Panc1 (cell line): ENCODE results near the gene FBRSL1.

Experiments
- POLR2AphosphoS5 ChIP-seq: IDR thresholded peaks from 2 replicates; pipeline ENCODE4 v1.6.1; 2012; ENCODE audit warnings: mild to moderate bottlenecking, low read depth, low read length, moderate library complexity
- SIN3A ChIP-seq: IDR thresholded peaks from 2 replicates; pipeline ENCODE4 v1.6.1; 2012; ENCODE audit warnings: low read depth, mild to moderate bottlenecking, low read length, moderate library complexity, borderline replicate concordance; ENCODE audit not compliant: insufficient read depth
- TF ChIP-seq, protein P1 (sequence below): fragments of 450-650 bp; IDR thresholded peaks from 2 replicates; pipeline ENCODE4 v1.5.1; 2017; ENCODE audit warnings: mild to moderate bottlenecking

DNA sequence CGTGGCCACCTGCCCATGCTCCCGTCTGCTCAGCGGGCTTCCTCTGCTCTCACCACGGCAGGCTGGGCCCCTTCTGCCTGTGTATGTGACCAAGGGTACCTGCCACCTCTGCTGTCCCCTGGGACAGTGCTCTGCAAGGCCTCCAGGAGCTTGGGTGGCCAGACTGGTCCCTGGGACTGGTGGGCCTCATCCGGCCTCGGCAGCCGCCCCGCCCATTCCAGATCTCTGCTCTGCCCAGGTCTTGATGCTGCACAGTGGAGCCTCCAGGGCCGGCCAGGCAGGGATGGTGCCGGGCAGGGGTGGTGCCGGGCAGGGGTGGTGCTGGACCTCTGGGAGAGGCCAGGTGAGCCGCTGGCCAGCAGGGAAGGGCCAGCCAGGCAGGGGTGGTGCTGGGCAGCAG, 9.0 kb downstream of the FBRSL1 start:
- TF ChIP-seq, protein P1, sequence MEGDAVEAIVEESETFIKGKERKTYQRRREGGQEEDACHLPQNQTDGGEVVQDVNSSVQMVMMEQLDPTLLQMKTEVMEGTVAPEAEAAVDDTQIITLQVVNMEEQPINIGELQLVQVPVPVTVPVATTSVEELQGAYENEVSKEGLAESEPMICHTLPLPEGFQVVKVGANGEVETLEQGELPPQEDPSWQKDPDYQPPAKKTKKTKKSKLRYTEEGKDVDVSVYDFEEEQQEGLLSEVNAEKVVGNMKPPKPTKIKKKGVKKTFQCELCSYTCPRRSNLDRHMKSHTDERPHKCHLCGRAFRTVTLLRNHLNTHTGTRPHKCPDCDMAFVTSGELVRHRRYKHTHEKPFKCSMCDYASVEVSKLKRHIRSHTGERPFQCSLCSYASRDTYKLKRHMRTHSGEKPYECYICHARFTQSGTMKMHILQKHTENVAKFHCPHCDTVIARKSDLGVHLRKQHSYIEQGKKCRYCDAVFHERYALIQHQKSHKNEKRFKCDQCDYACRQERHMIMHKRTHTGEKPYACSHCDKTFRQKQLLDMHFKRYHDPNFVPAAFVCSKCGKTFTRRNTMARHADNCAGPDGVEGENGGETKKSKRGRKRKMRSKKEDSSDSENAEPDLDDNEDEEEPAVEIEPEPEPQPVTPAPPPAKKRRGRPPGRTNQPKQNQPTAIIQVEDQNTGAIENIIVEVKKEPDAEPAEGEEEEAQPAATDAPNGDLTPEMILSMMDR: no peak
- TF ChIP-seq POLR2AphosphoS5: no peak
- no peak for TF ChIP-seq SIN3A
